SK-N-SH treated with all-trans-retinoic acid at 6 μM for 48 hours (cell line): ENCODE data around the gene TCTA.
A peak's percentile ranks its signal among the peaks of the same experiment; 100 is the strongest.

Source experiments
- ATAC-seq: fragments of 200-7000 bp; cut with Tn5 transposase; 3 replicates; pipeline ENCODE4 v1.9.1; 2020; ENCODE audit warnings: mild to moderate bottlenecking, moderate library complexity
- ARNTL ChIP-seq: fragments of 450-650 bp; formaldehyde crosslinking; IDR thresholded peaks from 2 replicates; pipeline ENCODE4 v1.5.0; 2020; ENCODE audit warnings: low read depth, mild to moderate bottlenecking, moderate library complexity, borderline replicate concordance
- BACH2 ChIP-seq: fragments of 250-450 bp; sonication (Bioruptor Pico); IDR thresholded peaks from 2 replicates; pipeline ENCODE4 v1.9.0; 2021; ENCODE audit warnings: mild to moderate bottlenecking, borderline replicate concordance
- CSDC2 ChIP-seq: fragments of 250-450 bp; sonication (Bioruptor Pico); IDR thresholded peaks from 2 replicates; pipeline ENCODE4 v1.5.0; 2020; ENCODE audit warnings: mild to moderate bottlenecking, moderate library complexity
- ESRRG ChIP-seq: fragments of 250-450 bp; sonication (Bioruptor Pico); IDR thresholded peaks from 2 replicates; pipeline ENCODE4 v1.6.1; 2021; ENCODE audit warnings: mild to moderate bottlenecking
- GLIS3 ChIP-seq: fragments of 250-450 bp; sonication (Bioruptor Pico); IDR thresholded peaks from 2 replicates; pipeline ENCODE4 v1.5.0; 2020; ENCODE audit warnings: mild to moderate bottlenecking, moderate library complexity
- ISL1 ChIP-seq: fragments of 250-450 bp; sonication (Bioruptor Pico); IDR thresholded peaks from 2 replicates; pipeline ENCODE4 v2.1.2; 2022; ENCODE audit warnings: mild to moderate bottlenecking, moderate library complexity
- PPARA ChIP-seq: fragments of 250-450 bp; sonication (Bioruptor Pico); IDR thresholded peaks from 2 replicates; pipeline ENCODE4 v1.5.0; 2020; ENCODE audit warnings: mild to moderate bottlenecking, borderline replicate concordance
- RARB ChIP-seq: fragments of 250-450 bp; sonication (Bioruptor Pico); IDR thresholded peaks from 2 replicates; pipeline ENCODE4 v1.8.0; 2021; ENCODE audit warnings: mild to moderate bottlenecking, moderate library complexity
- SNAI2 ChIP-seq: fragments of 250-450 bp; sonication (Bioruptor Pico); IDR thresholded peaks from 2 replicates; pipeline ENCODE4 v1.5.0; 2020; ENCODE audit warnings: mild to moderate bottlenecking, moderate library complexity
- TCF4 ChIP-seq: fragments of 250-450 bp; sonication (Bioruptor Pico); IDR thresholded peaks from 2 replicates; pipeline ENCODE4 v1.8.0; 2021; ENCODE audit warnings: mild to moderate bottlenecking, moderate library complexity, borderline replicate concordance
- TOX ChIP-seq: fragments of 250-450 bp; sonication (Bioruptor Pico); IDR thresholded peaks from 2 replicates; pipeline ENCODE4 v1.8.0; 2021; ENCODE audit warnings: mild to moderate bottlenecking, moderate library complexity, borderline replicate concordance
- ZC3H10 ChIP-seq: fragments of 250-450 bp; sonication (Bioruptor Pico); IDR thresholded peaks from 2 replicates; pipeline ENCODE4 v1.5.1; 2021; ENCODE audit warnings: mild to moderate bottlenecking, moderate library complexity
- ZNF70 ChIP-seq: fragments of 450-650 bp; formaldehyde crosslinking; IDR thresholded peaks from 2 replicates; pipeline ENCODE4 v1.5.0; 2020; ENCODE audit warnings: mild to moderate bottlenecking, moderate library complexity
- ZNF8 ChIP-seq: fragments of 450-650 bp; formaldehyde crosslinking; IDR thresholded peaks from 2 replicates; pipeline ENCODE4 v1.5.0; 2020; ENCODE audit warnings: mild to moderate bottlenecking, moderate library complexity
- TF ChIP-seq, protein P1 (sequence below): fragments of 250-450 bp; sonication (Bioruptor Pico); IDR thresholded peaks from 2 replicates; pipeline ENCODE4 v1.5.0; 2020; ENCODE audit warnings: mild to moderate bottlenecking, moderate library complexity
- TF ChIP-seq, protein P2 (sequence below): fragments of 250-450 bp; sonication (Bioruptor Pico); IDR thresholded peaks from 2 replicates; pipeline ENCODE4 v1.5.1; 2021; ENCODE audit warnings: mild to moderate bottlenecking, moderate library complexity
- TF ChIP-seq, protein P3 (sequence below): fragments of 250-450 bp; sonication (Bioruptor Pico); IDR thresholded peaks from 2 replicates; pipeline ENCODE4 v1.8.0; 2021; ENCODE audit warnings: low read depth, mild to moderate bottlenecking, moderate library complexity, borderline replicate concordance
- TF ChIP-seq, protein P4 (sequence below): fragments of 250-450 bp; sonication (Bioruptor Pico); IDR thresholded peaks from 2 replicates; pipeline ENCODE4 v1.5.1; 2020; ENCODE audit warnings: low read depth, mild to moderate bottlenecking, moderate library complexity
- TF ChIP-seq, protein P5 (sequence below): fragments of 250-450 bp; sonication (Bioruptor Pico); IDR thresholded peaks from 2 replicates; pipeline ENCODE4 v1.8.0; 2020; ENCODE audit warnings: mild to moderate bottlenecking, moderate library complexity, borderline replicate concordance

The TCTA gene, protein sequence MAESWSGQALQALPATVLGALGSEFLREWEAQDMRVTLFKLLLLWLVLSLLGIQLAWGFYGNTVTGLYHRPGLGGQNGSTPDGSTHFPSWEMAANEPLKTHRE

DNA sequence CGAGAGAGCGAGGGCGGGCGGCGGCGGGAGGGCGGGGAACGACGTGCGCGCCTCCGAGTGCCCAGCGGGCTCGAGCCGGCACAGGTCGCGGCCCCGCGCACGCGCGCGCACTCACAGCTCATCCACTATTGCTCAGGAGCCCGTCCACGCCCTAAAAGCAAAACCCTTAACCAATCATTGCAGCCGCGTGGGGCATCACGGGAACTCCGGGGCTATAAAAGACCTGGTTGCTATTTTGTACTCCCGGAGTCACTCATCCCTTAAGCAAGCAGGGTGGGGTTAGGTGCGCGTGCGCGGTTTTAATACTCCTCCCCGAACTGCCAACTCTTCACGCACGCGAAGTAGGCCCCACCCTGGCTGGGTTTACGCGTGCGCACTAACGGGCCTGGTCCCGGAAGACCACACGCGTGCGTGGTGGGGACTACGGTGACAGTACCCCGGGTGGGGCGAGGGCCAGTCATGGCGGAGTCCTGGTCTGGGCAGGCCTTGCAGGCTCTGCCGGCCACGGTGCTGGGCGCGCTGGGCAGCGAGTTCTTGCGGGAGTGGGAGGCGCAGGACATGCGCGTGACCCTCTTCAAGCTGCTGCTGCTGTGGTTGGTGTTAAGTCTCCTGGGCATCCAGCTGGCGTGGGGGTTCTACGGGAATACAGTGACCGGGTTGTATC is at the start of gene TCTA, which contains the start of gene RHOA:
Gene TCTA (plus strand): TSS at position 456 of the 664 bp plus-strand sequence. CDS start 4 bp downstream, at position 460.
Gene RHOA (minus strand): TSS at position 9 of the 664 bp plus-strand sequence. CDS start 36,387 bp downstream, outside the sequence.
- TF ChIP-seq ZC3H10 (CRISPR knock-in tag) = no peak
- TF ChIP-seq, protein P1, sequence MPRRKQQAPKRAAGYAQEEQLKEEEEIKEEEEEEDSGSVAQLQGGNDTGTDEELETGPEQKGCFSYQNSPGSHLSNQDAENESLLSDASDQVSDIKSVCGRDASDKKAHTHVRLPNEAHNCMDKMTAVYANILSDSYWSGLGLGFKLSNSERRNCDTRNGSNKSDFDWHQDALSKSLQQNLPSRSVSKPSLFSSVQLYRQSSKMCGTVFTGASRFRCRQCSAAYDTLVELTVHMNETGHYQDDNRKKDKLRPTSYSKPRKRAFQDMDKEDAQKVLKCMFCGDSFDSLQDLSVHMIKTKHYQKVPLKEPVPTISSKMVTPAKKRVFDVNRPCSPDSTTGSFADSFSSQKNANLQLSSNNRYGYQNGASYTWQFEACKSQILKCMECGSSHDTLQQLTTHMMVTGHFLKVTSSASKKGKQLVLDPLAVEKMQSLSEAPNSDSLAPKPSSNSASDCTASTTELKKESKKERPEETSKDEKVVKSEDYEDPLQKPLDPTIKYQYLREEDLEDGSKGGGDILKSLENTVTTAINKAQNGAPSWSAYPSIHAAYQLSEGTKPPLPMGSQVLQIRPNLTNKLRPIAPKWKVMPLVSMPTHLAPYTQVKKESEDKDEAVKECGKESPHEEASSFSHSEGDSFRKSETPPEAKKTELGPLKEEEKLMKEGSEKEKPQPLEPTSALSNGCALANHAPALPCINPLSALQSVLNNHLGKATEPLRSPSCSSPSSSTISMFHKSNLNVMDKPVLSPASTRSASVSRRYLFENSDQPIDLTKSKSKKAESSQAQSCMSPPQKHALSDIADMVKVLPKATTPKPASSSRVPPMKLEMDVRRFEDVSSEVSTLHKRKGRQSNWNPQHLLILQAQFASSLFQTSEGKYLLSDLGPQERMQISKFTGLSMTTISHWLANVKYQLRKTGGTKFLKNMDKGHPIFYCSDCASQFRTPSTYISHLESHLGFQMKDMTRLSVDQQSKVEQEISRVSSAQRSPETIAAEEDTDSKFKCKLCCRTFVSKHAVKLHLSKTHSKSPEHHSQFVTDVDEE (CRISPR knock-in tag) = 0 out of 2 replicates have a peak, but pooled peaks have one; percentile 59
- TF ChIP-seq SNAI2 (CRISPR knock-in tag) = no peak
- no peak for TF ChIP-seq PPARA
- TF ChIP-seq, all 23 proteins: peak for 1
- ATAC-seq = peak; percentile 94

DNA sequence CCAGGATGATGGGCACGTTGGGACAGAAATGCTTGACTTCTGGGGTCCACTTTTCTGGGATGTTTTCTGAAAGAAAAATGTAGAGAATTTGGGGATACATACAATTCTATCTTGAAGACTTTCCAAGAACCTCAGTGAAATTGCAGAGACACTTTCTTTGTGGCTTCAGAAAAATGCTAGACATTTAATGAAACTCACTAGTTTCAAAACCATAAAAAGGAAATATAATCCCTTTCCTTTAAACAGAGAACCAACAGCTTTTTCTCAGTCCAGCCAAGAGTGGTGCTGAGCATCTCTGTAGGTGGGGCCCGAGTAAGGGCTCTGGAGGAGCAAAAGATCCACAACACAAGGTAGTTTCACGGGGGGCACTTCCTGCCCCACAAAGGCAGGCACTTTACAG is 49.7 kb upstream of the TCTA start:
- TF ChIP-seq RARB (CRISPR knock-in tag) = no peak
- no peak for TF ChIP-seq GLIS3 (CRISPR knock-in tag)
- TF ChIP-seq, protein P2, sequence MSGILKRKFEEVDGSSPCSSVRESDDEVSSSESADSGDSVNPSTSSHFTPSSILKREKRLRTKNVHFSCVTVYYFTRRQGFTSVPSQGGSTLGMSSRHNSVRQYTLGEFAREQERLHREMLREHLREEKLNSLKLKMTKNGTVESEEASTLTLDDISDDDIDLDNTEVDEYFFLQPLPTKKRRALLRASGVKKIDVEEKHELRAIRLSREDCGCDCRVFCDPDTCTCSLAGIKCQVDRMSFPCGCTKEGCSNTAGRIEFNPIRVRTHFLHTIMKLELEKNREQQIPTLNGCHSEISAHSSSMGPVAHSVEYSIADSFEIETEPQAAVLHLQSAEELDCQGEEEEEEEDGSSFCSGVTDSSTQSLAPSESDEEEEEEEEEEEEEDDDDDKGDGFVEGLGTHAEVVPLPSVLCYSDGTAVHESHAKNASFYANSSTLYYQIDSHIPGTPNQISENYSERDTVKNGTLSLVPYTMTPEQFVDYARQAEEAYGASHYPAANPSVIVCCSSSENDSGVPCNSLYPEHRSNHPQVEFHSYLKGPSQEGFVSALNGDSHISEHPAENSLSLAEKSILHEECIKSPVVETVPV (CRISPR knock-in tag) = no peak
- no peak for TF ChIP-seq SNAI2 (CRISPR knock-in tag)
- no peak for TF ChIP-seq ZNF70 (CRISPR knock-in tag)
- no peak for TF ChIP-seq ESRRG (CRISPR knock-in tag)
- no peak for TF ChIP-seq BACH2 (CRISPR knock-in tag)
- no peak for TF ChIP-seq TOX
- TF ChIP-seq PPARA = no peak
- TF ChIP-seq ISL1 (CRISPR knock-in tag) = no peak
- TF ChIP-seq, all 23 proteins: peak for 0
- no peak for ATAC-seq

DNA sequence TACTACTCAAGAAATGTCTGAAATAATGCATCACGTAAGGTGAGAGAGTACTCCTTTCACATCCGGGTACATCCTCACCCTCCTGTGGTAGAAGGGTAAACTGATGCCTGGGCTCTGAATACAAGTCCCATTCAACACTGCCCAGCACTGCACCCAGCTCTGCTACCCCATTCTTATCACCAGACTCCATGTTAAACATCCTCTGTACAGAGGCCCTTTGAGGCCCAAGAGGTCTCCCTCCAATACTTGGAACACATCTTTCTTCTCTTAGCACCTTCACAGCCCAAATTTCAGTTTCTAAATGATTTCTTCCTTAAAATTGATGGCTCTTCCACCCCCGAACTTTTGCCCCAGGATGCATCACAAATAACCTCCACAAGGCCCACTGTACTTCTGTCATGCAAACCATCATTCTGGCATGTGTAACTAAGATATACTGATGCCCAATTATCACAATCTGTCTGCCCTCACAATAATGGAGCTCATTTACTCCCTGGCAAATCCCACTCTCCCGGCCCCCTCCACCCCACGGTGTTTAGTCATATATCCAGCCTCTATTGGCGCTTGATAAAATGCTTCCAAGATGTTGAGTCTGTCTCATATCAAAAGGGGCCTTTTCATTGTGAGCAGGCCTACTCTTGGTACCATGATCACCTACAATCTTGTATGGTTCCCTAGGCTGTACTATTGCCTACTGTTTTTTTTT is 41.5 kb upstream of the TCTA start:
- no peak for ATAC-seq
- no peak for TF ChIP-seq ISL1 (CRISPR knock-in tag)
- no peak for TF ChIP-seq ESRRG (CRISPR knock-in tag)
- TF ChIP-seq CSDC2 (CRISPR knock-in tag) = no peak
- TF ChIP-seq TCF4 (CRISPR knock-in tag) = no peak
- no peak for TF ChIP-seq ZC3H10 (CRISPR knock-in tag)
- no peak for TF ChIP-seq PPARA
- TF ChIP-seq BACH2 (CRISPR knock-in tag) = no peak
- TF ChIP-seq, protein P1 (CRISPR knock-in tag) = no peak
- no peak for TF ChIP-seq ZNF70 (CRISPR knock-in tag)
- TF ChIP-seq, protein P3, sequence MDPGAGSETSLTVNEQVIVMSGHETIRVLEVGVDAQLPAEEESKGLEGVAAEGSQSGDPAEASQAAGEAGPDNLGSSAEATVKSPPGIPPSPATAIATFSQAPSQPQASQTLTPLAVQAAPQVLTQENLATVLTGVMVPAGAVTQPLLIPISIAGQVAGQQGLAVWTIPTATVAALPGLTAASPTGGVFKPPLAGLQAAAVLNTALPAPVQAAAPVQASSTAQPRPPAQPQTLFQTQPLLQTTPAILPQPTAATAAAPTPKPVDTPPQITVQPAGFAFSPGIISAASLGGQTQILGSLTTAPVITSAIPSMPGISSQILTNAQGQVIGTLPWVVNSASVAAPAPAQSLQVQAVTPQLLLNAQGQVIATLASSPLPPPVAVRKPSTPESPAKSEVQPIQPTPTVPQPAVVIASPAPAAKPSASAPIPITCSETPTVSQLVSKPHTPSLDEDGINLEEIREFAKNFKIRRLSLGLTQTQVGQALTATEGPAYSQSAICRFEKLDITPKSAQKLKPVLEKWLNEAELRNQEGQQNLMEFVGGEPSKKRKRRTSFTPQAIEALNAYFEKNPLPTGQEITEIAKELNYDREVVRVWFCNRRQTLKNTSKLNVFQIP (CRISPR knock-in tag) = no peak
- TF ChIP-seq ARNTL (CRISPR knock-in tag) = no peak

DNA sequence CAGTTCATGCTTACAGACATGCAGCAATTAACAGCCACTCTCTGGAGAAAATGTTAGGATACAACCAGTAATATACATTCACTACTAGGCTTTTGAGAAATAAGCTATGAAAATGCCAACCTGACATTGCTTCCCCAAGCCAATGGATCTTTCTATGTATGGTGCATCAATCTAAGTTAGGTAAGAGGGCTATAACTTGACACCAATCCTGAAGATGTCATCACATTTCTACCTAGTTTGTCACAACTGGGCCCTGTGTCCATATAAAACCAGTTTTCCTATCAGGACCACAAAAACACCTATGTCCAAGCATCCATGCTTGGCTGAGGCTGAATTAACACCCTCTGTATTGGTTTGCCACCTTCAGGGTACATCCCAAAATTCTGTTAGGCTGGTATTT is 40.3 kb upstream of the TCTA start:
- ATAC-seq = no peak
- TF ChIP-seq, protein P4, sequence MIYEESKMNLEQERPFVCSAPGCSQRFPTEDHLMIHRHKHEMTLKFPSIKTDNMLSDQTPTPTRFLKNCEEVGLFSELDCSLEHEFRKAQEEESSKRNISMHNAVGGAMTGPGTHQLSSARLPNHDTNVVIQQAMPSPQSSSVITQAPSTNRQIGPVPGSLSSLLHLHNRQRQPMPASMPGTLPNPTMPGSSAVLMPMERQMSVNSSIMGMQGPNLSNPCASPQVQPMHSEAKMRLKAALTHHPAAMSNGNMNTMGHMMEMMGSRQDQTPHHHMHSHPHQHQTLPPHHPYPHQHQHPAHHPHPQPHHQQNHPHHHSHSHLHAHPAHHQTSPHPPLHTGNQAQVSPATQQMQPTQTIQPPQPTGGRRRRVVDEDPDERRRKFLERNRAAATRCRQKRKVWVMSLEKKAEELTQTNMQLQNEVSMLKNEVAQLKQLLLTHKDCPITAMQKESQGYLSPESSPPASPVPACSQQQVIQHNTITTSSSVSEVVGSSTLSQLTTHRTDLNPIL (CRISPR knock-in tag) = no peak
- TF ChIP-seq ESRRG (CRISPR knock-in tag) (no peak), ARNTL (CRISPR knock-in tag) (no peak), ZNF8 (CRISPR knock-in tag) (no peak)
- TF ChIP-seq, protein P5, sequence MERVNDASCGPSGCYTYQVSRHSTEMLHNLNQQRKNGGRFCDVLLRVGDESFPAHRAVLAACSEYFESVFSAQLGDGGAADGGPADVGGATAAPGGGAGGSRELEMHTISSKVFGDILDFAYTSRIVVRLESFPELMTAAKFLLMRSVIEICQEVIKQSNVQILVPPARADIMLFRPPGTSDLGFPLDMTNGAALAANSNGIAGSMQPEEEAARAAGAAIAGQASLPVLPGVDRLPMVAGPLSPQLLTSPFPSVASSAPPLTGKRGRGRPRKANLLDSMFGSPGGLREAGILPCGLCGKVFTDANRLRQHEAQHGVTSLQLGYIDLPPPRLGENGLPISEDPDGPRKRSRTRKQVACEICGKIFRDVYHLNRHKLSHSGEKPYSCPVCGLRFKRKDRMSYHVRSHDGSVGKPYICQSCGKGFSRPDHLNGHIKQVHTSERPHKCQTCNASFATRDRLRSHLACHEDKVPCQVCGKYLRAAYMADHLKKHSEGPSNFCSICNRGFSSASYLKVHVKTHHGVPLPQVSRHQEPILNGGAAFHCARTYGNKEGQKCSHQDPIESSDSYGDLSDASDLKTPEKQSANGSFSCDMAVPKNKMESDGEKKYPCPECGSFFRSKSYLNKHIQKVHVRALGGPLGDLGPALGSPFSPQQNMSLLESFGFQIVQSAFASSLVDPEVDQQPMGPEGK (CRISPR knock-in tag) = no peak
